HG03342 (cell line): ENCODE data around the gene CYP2A13.
"Not testable (repeated sequence)": the region's sequence is repeated elsewhere in the genome, so short reads cannot be mapped to it uniquely, and the experiment has no call there.

Experiments
- ATAC-seq: cut with Tn5 transposase; IDR thresholded peaks from one replicate; pipeline ENCODE4 v1.9.1; 2021; ENCODE audit warnings: mild to moderate bottlenecking, moderate library complexity; ENCODE audit not compliant: unreplicated experiment

The CYP2A13 gene

GRCh38 chr19:41088151-41088550 is at the start of gene CYP2A13:
Gene CYP2A13 (plus strand): TSS chr19:41088451. CDS start chr19:41088472, 21 bp downstream.
- ATAC-seq = no peak

- no peak for ATAC-seq
These were observed 48.4 kb upstream of the CYP2A13 start for GRCh38 chr19:41039806-41040205.

GRCh38 chr19:41045095-41045494 is 43.2 kb upstream of the CYP2A13 start:
- not testable (repeated sequence) for ATAC-seq

GRCh38 chr19:41050426-41050825 is 37.8 kb upstream of the CYP2A13 start:
- ATAC-seq = no peak

GRCh38 chr19:41052162-41052561 is 36.1 kb upstream of the CYP2A13 start:
- not testable (repeated sequence) for ATAC-seq

- ATAC-seq = not testable (repeated sequence)
These were observed 34.9 kb upstream of the CYP2A13 start for GRCh38 chr19:41053331-41053730.

GRCh38 chr19:41064974-41065569 is 23.2 kb upstream of the CYP2A13 start:
- ATAC-seq = no peak

GRCh38 chr19:41076286-41076685 is 12.0 kb upstream of the CYP2A13 start:
- ATAC-seq = no peak

- ATAC-seq = no peak
These were observed 4.7 kb upstream of the CYP2A13 start for GRCh38 chr19:41083516-41083915.

- no peak for ATAC-seq
These were observed 2.4 kb upstream of the CYP2A13 start for GRCh38 chr19:41085748-41086415.

GRCh38 chr19:41089959-41090358 is 1.7 kb downstream of the CYP2A13 start:
- no peak for ATAC-seq

- ATAC-seq = no peak
These were observed 7.5 kb downstream of the CYP2A13 start for GRCh38 chr19:41095703-41096102.

- no peak for ATAC-seq
These were observed 8.1 kb downstream of the CYP2A13 start for GRCh38 chr19:41096353-41096752.

- no peak for ATAC-seq
These were observed 9.1 kb downstream of the CYP2A13 start for GRCh38 chr19:41097302-41097701.

- no peak for ATAC-seq
These were observed 10.5 kb downstream of the CYP2A13 start for GRCh38 chr19:41098762-41099161.

GRCh38 chr19:41102210-41102609 is 14.0 kb downstream of the CYP2A13 start:
- not testable (repeated sequence) for ATAC-seq

- no peak for ATAC-seq
These were observed 17.9 kb downstream of the CYP2A13 start for GRCh38 chr19:41106177-41106576.

GRCh38 chr19:41111296-41111695 is 23.0 kb downstream of the CYP2A13 start:
- no peak for ATAC-seq

GRCh38 chr19:41111750-41112295 is 23.6 kb downstream of the CYP2A13 start:
- ATAC-seq = no peak

GRCh38 chr19:41112728-41113290 is 24.6 kb downstream of the CYP2A13 start:
- ATAC-seq = no peak

- no peak for ATAC-seq
These were observed 25.9 kb downstream of the CYP2A13 start, which contains the start of gene CYP2F1 for GRCh38 chr19:41114132-41114531. Gene CYP2F1 (plus strand): TSS chr19:41114432. CDS start chr19:41116189, 1,757 bp downstream.

- no peak for ATAC-seq
These were observed 28.0 kb downstream of the CYP2A13 start for GRCh38 chr19:41116261-41116660.
